ENCODE data around the gene MAST4. TPM values are rescaled to one million over a fixed set of nuclear protein-coding genes. Genes with fewer than 3 reads are reported as not detected.
"Not testable (repeated sequence)": the region's sequence is repeated elsewhere in the genome, so short reads cannot be mapped to it uniquely, and the experiment has no call there.

Gene MAST4
- total RNA-seq, 1 experiment from 2014 or later = 4.7 TPM

DNA sequence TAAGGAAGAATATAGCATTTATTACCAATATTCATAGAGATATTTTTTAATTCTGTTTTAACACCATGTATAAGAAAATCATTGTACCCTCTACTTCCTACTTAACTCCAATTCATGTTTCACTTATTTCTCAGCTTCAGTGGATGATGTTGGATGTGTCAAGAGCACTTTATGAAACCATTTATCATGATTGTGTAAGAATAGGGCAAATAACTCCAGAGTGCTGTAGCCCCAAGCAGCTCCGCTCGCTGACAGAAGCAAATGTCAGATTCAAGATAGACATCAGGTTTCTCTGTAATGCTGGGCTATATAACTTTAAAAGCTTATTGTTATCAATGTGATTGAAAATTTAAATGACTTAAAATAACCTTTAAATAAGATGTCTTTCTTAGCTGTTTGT lies 50.4 kb downstream of the MAST4 start:
- no peak for DNase-seq (ENCODE audit: low spot score)

DNA sequence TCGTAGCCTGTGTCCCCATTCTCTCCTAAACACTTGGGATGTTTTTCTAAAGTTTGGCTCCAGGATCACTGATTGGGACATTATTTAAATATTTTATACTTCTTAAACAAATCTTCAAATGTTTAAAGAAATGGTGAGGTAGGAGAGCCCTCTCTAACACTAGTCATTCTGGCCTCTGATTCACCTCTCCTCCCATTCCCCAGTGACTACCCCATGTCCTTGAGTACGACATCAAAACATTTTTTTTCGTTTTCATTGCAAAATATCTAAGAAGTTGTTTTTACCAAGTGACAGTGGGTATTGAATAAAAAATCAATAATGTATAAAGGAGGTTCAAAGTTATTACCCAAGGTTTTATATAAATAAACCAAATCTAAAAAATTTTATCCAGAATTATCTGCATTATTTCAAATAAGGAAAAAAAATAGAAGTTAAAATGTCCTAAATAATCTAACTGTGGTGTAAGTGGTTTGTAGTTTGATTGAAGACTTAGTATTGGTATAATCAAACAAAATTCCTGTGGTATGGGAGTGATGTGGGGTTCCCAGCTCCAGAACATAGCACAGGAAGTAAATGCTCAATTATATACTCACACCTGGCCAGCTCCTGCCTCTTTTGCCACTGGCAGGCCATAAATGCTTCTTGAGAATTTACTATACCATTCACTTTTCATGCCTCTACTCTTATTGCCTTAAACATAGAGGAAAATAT lies 51.1 kb downstream of the MAST4 start:
- DNase-seq (ENCODE audit: low spot score) = no peak

DNA sequence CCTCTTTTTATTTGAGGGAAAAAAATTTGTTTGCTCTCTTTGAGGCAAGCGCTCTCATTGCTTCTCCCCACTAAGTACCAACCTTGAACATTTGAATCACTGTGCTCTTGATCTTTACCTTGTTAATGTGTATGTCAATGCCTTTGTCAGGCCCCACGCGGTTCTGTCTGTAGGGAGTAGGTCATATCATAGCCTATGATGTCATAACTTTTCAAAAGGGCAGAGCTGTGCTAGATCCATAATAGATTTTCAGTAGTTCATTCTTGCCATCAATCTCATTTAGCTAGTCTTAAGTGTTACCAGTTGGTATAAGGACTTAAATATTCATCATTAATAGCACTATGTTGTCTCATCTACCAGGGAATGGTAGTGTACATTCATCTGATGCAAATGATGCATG lies 56.6 kb downstream of the MAST4 start:
- DNase-seq (ENCODE audit: low spot score) = no peak

DNA sequence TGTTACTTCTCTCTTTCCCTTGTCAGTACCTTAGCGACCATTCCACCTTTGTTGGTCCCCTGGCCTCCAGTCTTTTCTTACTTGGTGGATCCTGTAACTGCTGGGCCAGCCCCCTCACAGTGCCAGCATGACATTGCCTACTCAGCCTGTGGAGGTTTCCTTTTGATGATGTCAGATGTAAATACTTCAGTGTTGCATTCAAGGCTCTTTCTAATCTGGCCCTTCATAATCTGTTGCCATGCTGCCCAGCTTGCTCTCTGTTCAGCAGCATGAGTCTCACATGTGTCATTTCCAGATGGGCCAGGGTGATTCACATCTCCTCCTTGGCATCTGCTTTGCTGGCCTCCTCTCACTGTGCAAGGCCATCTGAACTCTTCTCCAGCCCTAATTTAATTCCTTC lies 57.1 kb downstream of the MAST4 start:
- no peak for DNase-seq (ENCODE audit: low spot score)

DNA sequence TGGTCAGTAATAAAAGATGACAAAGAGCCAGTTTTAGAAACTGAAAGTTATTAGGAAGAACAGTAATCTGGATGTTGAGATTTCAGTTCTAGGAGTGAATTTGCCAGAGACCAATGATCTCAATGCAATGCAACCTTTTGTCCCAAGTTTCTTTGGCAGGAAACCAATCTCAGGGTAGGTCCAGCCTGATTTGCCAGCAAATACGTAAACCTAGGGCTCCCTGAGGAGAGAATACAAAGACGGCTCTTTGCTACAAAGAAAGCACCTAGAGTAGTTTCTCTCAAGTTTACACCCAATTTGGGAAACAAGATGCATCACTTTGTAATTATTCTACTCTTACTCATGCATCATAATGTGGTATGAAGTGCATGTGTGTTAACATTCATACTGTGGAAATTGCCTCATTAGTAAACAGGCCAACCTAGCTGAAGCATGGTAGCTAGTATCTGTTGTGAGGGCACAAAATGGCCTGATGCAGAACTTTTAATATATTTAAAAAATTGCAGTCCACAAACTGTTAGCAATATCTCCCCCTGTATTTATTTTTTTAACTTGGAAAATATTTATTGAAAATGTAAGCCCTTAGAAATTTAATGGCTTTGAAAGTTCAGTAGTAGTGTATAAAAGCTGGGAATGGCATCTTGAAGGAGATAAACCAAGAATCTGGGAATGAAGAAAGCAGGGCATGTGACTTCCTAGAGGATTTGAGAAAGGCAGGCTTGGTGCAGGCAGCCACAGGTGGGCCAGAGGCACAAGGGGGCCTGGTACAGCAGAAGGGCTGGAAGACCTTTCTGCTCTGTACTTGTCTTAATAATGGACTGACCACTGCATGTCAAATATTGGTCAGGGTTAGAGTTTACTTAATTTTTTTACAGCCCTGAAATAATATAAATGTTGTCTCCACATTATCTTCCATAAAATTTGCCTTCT lies 59.5 kb downstream of the MAST4 start:
- DNase-seq (ENCODE audit: low spot score) = no peak

DNA sequence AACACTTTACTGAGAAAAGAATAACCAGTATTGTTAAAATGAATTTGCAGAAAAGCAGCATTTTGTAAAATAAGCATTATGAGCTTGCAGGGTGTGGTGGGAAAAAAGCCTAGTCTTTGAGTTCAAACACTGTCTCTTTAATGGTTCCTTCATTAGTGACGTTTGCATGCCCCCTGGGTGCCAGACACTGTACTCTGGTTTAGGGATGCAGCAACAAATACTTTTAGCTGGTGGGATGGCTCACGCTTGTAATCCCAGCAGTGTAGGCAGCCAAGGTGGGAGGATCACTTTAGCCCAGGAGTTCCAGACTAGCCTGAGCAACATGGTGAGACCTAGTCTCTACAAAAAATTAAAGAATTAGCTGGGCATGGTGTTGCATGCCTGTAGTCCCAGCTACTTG lies 62.3 kb downstream of the MAST4 start:
- DNase-seq (ENCODE audit: low spot score) = no peak

DNA sequence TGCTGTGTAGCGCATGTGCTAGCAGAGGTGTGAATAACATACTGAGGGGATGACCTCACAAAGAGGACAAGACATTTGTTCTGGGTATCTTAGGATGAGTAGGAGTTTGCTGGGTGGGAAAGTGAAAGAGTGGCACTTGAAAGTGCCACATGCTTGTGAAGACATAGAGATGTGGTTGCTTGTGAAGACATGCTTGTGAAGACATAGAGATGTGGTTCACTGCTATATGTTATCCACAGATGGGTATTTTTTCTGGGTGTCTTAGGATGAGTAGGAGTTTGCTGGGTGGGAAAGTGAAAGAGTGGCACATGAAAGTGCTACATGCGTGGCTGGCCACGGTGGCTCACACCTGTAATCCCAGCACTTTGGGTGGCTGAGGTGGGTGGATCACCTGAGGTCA lies 63.6 kb downstream of the MAST4 start:
- no peak for DNase-seq (ENCODE audit: low spot score)

DNA sequence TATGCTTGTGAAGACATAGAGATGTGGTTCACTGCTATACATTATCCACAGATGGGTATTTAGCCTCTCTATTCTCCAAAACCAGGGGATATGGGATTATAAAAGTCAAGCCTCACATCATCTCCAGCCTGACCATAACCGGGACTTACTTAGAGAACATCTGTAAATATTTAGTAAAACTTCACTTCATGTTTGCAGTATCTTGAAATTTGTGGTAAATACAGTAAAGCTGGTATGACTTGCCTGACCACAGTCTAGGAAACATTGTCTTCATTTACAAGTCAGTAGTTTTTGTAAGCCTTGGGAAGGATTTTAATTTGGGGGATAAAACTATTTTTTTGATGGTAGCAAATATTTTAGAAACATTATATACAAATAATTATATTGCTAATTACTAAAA lies 64.2 kb downstream of the MAST4 start:
- DNase-seq (ENCODE audit: low spot score) = no peak

DNA sequence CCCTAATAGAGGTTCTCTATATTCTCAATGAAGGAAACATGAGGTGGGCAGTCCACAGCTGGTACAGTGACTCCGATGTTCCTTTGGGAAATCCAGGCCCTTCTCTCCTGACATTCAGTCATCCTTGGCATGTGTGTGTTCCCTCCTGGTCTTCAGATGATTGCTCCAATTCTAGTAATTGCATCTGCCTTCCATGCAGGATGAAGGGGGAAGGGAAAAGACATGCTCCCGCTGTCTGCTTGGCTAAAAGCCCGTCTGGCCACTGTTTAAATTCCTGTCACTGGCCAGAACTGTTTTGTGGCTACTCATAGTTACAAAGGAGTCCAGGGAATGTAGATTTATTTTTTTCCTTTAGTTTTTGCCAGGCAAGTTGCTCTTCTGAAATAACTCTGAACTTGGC lies 65.0 kb downstream of the MAST4 start:
- no peak for DNase-seq (ENCODE audit: low spot score)

DNA sequence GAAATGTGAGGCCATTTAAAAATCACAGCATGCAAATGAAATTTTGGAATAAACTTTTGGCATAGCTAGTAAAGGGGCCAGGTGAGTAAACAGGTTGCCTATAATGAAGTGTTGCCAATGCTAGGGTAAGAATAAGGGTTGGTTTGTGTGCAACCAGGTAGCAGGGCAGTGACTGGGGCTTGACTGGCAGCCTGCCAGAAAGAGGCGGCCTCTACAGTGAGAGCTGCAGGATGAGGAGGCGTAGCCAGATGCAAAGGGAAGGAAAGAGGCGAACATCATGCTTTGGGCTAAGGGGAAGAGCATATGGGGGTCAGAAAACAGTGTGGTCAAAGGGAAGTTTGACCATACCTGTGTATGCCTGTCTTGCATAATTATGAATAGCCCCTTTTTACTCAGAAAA lies 70.6 kb downstream of the MAST4 start:
- DNase-seq (ENCODE audit: low spot score) = peak; percentile 29

DNA sequence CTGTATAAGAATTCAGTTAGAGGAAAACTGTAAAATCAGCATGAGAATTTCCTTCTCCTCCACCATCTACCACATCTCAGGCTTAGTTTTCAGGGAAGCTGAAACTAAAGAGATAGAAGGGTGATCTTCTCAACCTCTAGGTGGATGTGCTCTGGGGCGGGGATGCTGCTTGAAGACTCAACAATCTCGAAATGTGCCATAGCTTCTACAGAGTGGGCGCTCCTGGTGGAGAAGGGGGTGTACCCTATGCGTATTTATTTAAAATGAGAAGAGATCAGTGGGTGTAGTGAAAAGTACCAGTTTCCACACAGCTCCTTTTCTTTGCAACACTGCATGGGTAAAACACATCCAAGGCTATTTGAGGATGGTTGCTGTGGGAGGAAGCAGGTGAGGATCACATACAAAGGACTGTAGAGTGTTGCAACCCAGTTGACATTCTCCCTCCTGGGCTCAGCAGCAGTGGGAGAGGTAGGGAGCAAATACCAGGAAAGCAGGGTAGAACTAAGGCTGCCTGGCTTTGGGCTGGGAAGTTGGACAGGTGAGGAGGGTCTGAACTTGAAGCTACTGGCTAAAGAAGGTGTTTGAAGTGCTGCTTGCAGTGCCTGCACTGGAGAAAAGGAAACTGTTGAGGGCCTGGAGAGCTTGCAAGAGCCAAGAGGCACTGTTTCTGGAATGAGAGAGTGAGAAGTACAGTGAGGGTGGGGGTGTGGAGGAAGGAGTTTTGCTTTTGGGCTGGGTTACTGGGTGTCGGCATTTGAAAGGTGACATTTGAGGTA lies 73.1 kb downstream of the MAST4 start:
- DNase-seq (ENCODE audit: low spot score) = no peak

DNA sequence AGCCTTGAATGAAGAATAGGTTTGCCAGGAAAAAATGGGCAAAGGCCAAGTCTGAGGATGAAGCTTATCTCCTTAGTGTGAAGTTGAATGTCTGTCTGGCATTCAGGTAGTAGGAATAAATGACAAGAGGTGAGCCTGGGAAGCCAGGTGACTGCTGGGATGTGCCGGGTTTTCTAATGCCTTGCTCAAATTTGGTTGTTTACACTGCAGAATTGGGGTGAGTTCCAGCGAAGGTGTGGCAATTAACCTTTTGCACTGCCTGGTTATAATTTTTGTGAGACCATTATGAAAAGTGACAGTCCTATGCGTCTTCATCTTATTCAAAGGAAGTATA lies 73.6 kb downstream of the MAST4 start:
- DNase-seq (ENCODE audit: low spot score) = no peak

DNA sequence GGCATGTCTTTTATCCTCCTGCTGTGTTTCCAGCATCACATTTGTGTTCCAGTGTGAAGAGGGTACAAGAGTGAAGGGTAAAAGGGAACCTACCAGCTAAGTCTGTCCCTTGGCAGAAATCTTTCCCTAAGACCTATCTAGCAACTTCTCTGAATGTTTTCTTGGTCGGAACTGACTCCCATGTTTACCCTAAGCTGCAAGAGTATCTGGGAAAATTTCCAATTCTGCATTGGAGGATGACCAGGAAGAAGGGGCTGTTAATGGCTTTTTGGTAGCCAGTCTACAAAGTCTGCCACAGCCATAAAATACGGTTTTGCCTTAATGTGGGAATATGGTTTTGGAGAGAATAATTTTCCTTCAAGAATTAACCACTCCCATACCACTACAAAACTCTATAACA lies 75.1 kb downstream of the MAST4 start:
- DNase-seq (ENCODE audit: low spot score) = no peak

DNA sequence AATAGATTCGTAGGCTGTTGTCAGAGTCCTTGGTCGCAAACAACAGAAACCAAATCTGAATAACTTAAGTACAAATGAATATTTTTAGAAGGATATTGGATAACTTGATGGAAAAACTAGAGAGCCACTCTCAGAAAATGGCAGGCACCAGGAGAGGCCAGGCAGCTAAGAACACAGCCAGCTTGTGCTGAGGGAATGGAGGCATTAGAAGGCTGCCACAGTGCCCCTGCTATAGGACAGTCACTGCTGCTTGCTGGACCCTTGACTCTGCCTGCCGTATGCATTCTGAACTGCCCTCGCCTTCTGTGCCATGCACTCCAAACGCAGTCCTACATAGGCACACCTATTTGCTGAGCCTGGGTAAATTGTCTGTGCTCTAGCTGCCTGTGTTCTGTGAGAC lies 78.6 kb downstream of the MAST4 start:
- no peak for DNase-seq (ENCODE audit: low spot score)

DNA sequence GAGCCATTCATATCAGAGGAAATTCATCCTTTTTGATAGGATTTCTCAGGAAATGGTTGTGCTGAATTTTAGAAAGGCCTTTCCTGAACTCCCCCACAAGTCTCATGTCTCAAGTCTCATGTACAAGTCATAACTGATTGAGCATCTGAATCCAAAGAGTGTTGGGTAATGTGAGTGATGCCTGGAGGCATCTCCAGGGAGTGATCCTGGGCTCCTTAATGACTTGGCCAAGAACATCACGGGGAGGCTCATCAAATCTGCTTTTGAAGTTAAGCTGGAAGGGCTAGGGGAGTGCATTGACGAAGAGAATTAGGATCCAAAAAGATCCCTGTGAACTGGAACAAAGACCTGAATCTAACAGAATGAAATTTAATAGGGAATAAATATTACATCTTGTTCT lies 79.2 kb downstream of the MAST4 start:
- no peak for DNase-seq (ENCODE audit: low spot score)

DNA sequence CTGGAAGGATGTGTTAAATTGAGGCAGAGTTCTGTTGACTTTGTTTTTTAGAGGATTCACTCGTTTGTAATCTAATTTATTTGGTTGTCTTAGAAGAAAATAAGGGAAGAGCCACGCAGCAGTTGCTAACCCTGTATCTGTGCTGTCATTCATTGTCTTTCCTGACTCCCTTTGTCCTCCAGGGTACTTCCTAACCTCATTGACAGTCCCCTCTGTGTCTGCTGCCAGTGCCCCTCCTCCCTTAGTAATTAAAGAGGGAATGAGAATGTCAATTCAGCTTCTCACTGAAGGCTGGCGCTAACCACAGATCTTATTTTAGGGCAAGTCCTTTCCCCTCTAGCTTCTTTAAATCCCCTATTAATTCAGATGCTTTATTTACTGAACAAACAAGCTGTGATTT lies 84.0 kb downstream of the MAST4 start:
- DNase-seq (ENCODE audit: low spot score) = no peak

DNA sequence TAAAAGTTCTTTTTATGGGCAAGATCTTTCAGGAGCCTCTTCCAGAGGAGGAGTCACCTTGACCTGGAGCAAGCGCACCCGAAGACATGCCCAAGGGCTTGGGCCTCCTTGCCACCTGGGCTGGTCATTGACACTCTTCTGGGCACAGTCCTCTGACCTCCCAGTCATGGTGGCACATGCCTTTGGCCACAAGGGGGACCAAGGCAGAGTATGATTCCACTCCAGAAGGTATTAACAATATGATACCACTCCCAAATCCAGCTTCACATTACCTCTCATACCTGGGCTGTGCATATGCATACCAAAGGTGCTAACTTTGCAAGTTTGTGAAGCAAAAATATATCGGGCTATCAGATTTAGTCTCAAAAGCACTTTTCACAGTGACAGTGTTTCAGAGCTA lies 84.6 kb downstream of the MAST4 start:
- peak; percentile 2 for DNase-seq (ENCODE audit: low spot score)

DNA sequence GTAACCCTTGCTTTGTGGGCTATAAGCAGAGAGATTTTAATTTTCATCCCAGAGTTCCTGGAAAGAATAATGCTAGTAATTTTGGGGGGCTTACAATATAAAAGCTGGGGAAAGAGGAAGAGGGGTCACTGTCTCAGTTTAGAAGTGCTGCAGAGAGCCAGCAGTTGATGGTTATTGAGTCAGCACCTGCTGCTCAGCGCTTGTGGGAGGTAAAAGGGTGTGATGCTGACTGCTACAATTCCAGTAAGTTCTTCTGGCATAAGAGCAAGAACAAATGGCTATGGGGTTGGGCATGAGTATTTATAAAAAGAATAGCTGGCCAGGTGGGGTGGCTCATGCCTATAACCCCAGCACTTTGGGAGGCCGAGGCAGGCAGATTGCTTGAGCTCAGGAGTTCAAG lies 88.5 kb downstream of the MAST4 start:
- DNase-seq (ENCODE audit: low spot score) = no peak

DNA sequence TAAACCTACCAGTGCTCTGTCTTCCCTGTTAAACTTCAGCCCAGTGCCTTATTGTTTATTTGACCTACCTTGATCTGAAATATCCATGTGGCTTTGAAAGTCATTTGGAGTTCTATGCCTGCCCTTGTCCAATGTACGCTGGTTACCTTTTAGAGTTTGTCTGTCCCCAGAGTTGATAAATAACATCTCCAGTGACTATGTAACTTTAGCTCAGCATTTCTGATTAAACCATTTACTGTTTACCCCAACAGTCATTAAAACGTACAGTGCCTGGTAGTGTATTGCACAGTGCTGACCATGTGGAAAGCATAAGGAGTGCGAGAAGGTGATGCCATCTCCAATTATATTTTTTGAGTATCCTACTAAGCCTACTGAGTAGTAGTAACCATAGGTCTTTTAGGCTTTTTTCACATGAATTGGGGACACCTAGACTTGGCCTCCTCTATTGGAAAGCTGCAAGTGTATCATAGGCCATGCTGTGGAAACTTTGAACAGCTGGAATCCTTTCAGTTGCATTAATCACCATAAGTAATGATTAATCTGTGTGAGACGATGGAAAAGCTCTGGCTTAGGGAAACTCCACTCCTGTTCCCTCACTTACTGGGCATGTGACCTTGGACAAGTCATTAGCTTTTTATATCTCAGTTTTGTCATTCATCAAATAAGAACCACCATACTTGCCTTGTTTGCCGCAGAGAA lies 93.5 kb downstream of the MAST4 start:
- DNase-seq (ENCODE audit: low spot score) = no peak

DNA sequence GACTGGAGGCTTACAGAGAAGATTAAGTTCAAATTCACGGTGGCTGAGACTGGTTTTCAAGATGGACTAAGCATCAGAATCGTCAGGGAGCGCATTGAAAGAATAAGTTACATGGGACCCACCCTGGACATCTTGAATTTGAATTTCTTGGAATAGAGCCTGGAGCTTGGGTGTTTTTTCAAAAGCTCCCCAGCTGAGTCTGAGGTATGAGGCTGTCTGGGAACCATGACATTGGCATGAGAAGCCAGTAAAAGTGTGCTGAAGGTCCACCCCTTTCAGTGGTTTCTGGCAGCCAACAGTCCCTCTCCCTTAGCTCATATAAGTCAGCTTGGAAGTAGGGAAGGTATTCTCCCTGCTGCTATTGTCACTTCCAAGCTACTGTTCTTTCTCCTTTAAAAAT lies 97.8 kb downstream of the MAST4 start:
- no peak for DNase-seq (ENCODE audit: low spot score)

DNA sequence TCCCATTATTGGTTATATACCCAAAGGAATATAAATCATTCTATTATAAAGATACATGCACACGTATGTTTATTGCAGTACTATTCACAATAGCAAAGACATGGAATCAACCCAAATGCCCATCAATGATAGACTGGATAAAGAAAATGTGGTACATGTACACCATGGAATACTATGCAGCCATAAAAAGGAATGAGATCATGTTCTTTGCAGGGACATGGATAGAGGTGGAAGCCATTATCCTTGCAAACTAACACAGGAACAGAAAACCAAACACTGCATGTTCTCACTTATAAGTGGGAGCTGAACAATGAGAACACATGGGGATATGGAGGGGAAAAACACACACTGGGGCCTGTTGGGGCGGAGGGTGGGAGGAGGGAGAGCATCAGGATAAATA lies 99.6 kb downstream of the MAST4 start:
- not testable (repeated sequence) for DNase-seq (ENCODE audit: low spot score)

Data from HT-29 (cell line).